Measurements from ENCODE around the gene MEIOB.

DNA sequence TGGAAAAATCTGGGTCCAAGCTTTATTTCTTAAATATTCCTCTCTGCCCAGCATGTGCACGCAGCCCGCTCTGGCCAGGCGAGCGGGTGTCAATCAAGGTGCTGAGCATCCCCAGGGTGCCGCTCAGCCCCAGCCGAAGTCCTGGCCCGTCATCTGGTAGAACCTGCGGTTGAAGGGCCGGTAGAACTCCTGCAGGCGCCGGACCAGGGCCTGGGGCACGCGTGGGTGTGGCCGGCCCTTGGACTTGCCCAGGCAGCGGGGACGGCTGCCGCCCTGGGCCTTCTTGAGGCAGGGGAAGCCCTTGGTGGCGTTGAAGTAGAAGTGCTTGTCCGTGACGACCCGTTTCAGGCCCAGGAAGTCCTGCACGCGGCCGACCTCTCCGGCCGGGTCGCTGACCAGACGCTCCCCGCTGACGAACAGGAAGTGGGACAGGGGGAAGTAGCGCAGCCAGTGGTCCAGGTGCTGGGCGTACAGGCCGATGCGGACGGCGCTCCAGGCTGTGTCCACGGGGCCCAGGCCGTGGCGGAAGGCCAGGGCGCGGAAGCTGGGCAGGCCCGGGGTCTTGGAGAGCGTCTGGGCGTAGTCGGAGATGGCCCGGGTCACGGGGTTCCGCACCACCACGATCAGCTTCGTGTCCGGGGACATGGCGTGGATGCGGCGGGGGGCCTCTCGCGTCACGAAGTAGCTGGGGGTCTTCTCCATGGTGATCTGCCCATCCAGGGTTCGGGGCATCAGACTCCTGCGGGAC, 39.7 kb upstream of the MEIOB start:
- TF ChIP-seq POLR2A (IDR thresholded peaks at IDR 0.05; ENCODE audit: low read length) (no peak), KDM1A (IDR thresholded peaks at IDR 0.05; ENCODE audit: low read depth) (no peak)
- TF ChIP-seq, protein P1, sequence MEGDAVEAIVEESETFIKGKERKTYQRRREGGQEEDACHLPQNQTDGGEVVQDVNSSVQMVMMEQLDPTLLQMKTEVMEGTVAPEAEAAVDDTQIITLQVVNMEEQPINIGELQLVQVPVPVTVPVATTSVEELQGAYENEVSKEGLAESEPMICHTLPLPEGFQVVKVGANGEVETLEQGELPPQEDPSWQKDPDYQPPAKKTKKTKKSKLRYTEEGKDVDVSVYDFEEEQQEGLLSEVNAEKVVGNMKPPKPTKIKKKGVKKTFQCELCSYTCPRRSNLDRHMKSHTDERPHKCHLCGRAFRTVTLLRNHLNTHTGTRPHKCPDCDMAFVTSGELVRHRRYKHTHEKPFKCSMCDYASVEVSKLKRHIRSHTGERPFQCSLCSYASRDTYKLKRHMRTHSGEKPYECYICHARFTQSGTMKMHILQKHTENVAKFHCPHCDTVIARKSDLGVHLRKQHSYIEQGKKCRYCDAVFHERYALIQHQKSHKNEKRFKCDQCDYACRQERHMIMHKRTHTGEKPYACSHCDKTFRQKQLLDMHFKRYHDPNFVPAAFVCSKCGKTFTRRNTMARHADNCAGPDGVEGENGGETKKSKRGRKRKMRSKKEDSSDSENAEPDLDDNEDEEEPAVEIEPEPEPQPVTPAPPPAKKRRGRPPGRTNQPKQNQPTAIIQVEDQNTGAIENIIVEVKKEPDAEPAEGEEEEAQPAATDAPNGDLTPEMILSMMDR (IDR thresholded peaks at IDR 0.05): no peak
